Fibroblast of the aortic adventitia (primary cell): ENCODE data around the gene TUBGCP2. TPM values are rescaled to one million over a fixed set of nuclear protein-coding genes. Genes with fewer than 3 reads are reported as not detected.
"Not testable (repeated sequence)": the region's sequence is repeated elsewhere in the genome, so short reads cannot be mapped to it uniquely, and the experiment has no call there.

ENCODE experiments used
- DNase-seq: peaks from one replicate; pipeline ENCODE4 v3.0.0-alpha.2; 2010; ENCODE audit warnings: low read depth
- H3K4me3 ChIP-seq: 2 replicates; pipeline ENCODE4 v1.5.1; 2011; ENCODE audit warnings: low read depth, mild to moderate bottlenecking, control low read depth, low read length, moderate library complexity
- CTCF ChIP-seq: IDR thresholded peaks from 2 replicates; pipeline ENCODE4 v1.5.1; 2011; ENCODE audit warnings: mild to moderate bottlenecking, low read length, control low read depth, inconsistent platforms; ENCODE audit not compliant: insufficient read depth
- total RNA-seq: library from RNA; depleted of rRNA; stranded (reverse); fragments of >200 nt; gene quantifications from 2 replicates; pipeline ENCODE4 v1.2.3, GENCODE V29; 2012; ENCODE audit warnings: low replicate concordance

The TUBGCP2 gene
- total RNA-seq, 1 donor = 72.8 TPM

- no peak within 1 kb of the TSS for H3K4me3 ChIP-seq
- no peak for DNase-seq
- TF ChIP-seq CTCF = no peak
Observed at GRCh38 chr10:133237588-133238465, 70.8 kb downstream of the TUBGCP2 start, which contains the start of gene VENTX. TSS of gene VENTX (plus strand) at chr10:133237855. CDS start at chr10:133237915, 60 bp downstream.

- TF ChIP-seq CTCF = no peak
- no peak for DNase-seq
- no peak overlapping the region for H3K4me3 ChIP-seq
Observed at GRCh38 chr10:133237241-133237587, 71.5 kb downstream of the TUBGCP2 start.

DNA sequence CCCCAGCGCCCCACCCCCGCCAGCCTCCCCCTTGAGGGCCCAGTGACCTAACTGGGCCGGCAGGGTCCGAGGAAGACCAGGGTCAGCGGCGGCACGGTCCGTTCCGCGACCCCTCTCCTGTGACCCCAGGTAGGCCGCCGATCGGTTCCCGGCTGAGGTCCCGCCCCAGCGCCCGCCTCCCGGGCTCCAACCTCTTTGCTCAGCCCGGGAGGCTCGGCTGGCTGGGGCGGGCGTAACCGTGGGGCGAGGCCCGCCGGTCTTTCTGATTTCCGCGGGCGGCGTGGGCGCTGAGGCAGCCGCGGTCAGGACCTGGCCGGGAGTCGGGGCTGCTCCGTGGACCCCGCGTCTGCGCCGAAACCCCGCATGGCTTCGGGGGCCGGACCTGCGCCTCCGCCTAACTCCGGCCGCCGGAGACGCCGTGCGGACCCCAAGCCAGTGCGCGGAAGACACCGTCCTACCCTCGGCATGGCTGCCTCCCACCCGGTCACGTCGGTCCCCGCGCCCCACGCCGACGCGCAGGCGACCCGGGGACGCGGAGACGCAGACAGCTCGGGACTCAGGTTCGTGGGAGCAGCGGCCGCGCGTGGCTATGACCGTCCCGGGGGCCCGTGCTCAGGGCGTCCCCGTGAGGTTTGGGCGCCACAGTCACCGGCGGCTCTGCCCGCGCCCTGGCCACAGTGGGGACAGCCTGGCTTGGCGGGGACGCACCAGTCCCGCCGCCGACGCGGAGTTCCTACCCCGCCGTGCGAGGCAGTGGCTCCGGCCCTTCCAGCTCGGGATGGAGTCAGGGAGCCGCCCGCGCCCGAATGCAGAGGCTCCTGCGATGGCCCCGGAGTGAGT, 72.1 kb downstream of the TUBGCP2 start:
- no peak for TF ChIP-seq CTCF
- DNase-seq = no peak
- no peak overlapping the region for H3K4me3 ChIP-seq

- no peak overlapping the region for H3K4me3 ChIP-seq
- DNase-seq = no peak
- no peak for TF ChIP-seq CTCF
Observed at GRCh38 chr10:133235932-133236331, 72.7 kb downstream of the TUBGCP2 start.

DNA sequence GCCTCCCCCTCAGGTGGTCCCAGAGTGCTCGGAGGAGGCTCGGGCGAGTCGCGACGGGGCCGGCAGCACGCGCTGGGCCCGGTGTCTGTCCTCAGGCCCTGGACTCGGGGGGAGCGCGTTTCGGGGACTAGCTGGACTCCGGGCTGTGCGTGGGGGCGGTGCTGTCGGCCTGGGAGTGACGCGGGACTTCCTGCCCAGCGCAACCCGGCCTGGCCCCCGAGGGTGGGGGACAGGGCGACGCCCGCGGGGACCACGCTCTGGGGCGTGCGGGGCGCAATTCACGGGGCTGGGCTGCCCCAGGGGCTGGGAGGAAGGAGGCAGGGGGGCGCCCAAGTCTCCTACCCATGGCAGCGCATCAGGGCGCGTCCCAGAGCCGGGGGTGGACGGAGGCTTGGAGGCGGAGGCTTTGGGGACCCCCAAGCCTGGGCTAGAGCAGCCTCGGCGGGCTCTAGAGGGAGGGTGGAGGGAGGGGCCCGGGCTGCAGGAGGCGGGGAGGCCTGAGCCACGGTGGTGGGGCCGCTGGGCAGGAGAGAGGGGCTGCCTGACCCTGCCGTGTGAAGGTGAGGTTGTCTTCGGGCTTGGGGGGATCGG, 73.3 kb downstream of the TUBGCP2 start:
- no peak for TF ChIP-seq CTCF
- DNase-seq = no peak
- H3K4me3 ChIP-seq = no peak overlapping the region

GRCh38 chr10:133234796-133235195, 73.9 kb downstream of the TUBGCP2 start:
- not testable (repeated sequence) for H3K4me3 ChIP-seq

More at GRCh38 chr10:133234796-133235195, 73.9 kb downstream of the TUBGCP2 start:
- DNase-seq = not testable (repeated sequence)
